Vagina (tissue), 2 donors: Measurements from ENCODE around the gene PPIA. TPM values are rescaled to one million over a fixed set of nuclear protein-coding genes. Genes with fewer than 3 reads are reported as not detected.

Source experiments
- DNase-seq, 2 donors: peaks; one replicate each; pipeline ENCODE4 v3.0.0-alpha.2; 2017; ENCODE audit errors: extremely low spot score in 2 of 2
- H3K27ac ChIP-seq: fragments of 200-600 bp; sonication (generic); one replicate; pipeline ENCODE4 v1.5.1; 2019
- H3K27me3 ChIP-seq: fragments of 200-600 bp; sonication (generic); one replicate; pipeline ENCODE4 v1.5.1; 2019
- H3K36me3 ChIP-seq, 2 donors: fragments of 200-600 bp; sonication (generic); one replicate each; pipeline ENCODE4 v1.5.1; 2017 to 2019
- H3K4me1 ChIP-seq: fragments of 200-600 bp; sonication (generic); one replicate; pipeline ENCODE4 v1.5.1; 2019
- H3K4me3 ChIP-seq, 2 donors: fragments of 200-600 bp; sonication (generic); 1 replicate in 1 of 2; 2 replicates in 1 of 2; pipeline ENCODE4 v1.5.1; 2016 to 2019
- H3K9me3 ChIP-seq: fragments of 200-600 bp; sonication (generic); one replicate; pipeline ENCODE4 v1.5.1; 2019
- POLR2A ChIP-seq, 2 donors: fragments of 450-650 bp; IDR thresholded peaks; one replicate each; pipeline ENCODE4 v1.6.1; 2017; ENCODE audit warnings: antibody characterized with exemption in 2 of 2, mild to moderate bottlenecking in 2 of 2, moderate library complexity in 2 of 2
- POLR2AphosphoS5 ChIP-seq, 2 donors: sonication (generic); formaldehyde crosslinking; IDR thresholded peaks; one replicate each; pipeline ENCODE4 v1.9.0; 2017; ENCODE audit warnings: antibody characterized with exemption in 2 of 2, mild to moderate bottlenecking in 2 of 2, low read depth in 1 of 2; ENCODE audit not compliant: insufficient read depth in 1 of 2
- intact Hi-C: fragments of 100-400 bp; cut with DNase I; formaldehyde crosslinking; loops from one replicate; pipeline ENCODE4 v1.15.1; 2023
- total RNA-seq: library from RNA; depleted of rRNA; stranded (reverse); fragments of >200 nt; gene quantifications from one replicate; pipeline ENCODE4 v1.2.3, GENCODE V29; 2016
- TF ChIP-seq, protein P1 (sequence below), 3 experiments: fragments of 450-650 bp in 2 of 3; fragments of 200-600 bp in 1 of 3; sonication (generic) in 1 of 3; IDR thresholded peaks; one replicate each; pipeline ENCODE4 v1.5.1; 2017 to 2019; ENCODE audit warnings: antibody characterized with exemption in 3 of 3, mild to moderate bottlenecking in 2 of 3, moderate library complexity in 2 of 3

The PPIA gene
- total RNA-seq, 1 donor from 2014 or later: 1,197 TPM

DNA sequence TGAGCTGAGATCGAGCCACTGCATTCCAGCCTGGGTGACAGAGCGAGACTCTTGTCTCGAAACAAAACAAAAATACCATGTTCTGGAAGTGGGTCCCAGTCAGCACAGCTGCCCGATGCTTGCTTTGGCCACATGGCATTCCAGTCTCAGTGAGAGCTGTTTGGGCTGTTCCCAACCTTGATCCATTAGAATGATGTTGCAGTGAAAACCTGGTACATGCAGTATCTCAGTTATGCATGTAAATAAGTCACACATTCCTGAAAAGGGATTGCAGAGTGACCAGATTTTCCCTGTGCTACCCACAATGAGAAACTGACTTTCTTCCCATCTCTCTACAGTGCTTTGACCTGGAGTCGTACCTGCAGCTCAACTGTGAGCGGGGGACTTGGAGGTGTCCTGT is 32.4 kb upstream of the PPIA start:
- Histone ChIP-seq H3K4me1 (peaks cover 38% of the 10 kb centered on the region), H3K9me3 (no peaks in the 10 kb centered on the region), H3K27ac (no peak overlapping the region), H3K27me3 (no peaks in the 10 kb centered on the region), H3K36me3 (peaks cover 0 to 82% of the 10 kb centered on the region in 2 donors), H3K4me3 (no peak overlapping the region)
- DNase-seq: no peak
- intact Hi-C loops: no loop called here
- TF ChIP-seq POLR2A (IDR thresholded peaks at IDR 0.05) (no peak), POLR2AphosphoS5 (IDR thresholded peaks at IDR 0.05; ENCODE audit: insufficient read depth in 1 of 2, low read depth in 1 of 2) (no peak)
- TF ChIP-seq, protein P1, sequence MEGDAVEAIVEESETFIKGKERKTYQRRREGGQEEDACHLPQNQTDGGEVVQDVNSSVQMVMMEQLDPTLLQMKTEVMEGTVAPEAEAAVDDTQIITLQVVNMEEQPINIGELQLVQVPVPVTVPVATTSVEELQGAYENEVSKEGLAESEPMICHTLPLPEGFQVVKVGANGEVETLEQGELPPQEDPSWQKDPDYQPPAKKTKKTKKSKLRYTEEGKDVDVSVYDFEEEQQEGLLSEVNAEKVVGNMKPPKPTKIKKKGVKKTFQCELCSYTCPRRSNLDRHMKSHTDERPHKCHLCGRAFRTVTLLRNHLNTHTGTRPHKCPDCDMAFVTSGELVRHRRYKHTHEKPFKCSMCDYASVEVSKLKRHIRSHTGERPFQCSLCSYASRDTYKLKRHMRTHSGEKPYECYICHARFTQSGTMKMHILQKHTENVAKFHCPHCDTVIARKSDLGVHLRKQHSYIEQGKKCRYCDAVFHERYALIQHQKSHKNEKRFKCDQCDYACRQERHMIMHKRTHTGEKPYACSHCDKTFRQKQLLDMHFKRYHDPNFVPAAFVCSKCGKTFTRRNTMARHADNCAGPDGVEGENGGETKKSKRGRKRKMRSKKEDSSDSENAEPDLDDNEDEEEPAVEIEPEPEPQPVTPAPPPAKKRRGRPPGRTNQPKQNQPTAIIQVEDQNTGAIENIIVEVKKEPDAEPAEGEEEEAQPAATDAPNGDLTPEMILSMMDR (IDR thresholded peaks at IDR 0.05): no peak

DNA sequence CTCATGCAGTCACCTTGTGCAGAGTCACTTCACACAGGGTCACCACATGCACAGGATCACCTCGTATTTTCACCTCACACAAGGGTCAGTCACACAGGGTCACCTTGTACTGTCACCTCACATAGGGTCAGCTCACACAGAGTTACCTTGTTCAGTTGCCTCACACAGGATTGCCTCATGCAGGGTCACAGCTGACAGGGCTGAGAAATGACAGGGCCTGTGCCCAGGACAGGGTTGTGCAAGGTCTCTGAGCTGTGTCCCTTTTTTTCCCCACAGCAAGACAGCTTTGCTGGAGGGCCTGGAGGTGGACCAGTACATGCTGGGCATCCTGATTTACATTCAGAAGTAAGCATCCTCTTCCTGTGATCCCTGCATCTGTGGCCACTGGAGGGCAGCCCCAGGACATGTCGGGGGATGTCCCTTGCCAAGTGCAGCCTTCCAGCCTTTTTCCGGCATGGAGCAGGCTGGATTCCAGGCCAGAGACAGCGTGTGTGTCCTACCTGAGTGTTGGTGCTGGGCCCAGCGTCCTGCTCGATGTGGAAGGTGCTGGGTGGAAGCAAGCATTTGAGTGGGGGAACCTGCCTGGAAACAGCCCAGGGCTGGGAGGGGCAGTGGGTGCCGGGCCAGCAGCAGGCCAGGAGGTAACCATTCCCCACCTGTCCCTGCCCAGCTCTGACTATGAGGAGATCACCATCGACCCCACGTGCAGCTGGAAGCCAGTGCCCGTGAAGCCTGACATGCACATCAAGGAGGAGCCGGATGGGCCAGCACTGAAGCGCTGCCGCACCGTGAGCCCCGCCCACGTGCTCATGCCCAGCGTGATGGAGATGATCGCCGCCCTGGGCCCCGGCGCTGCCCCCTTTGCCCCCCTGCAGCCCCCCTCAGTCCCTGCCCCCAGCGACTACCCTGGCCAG is 31.6 kb upstream of the PPIA start:
- H3K4me3 ChIP-seq: no peak overlapping the region
- H3K27me3 ChIP-seq: no peaks in the 10 kb centered on the region
- TF ChIP-seq, protein P1 (IDR thresholded peaks at IDR 0.05): no peak
- no peak for TF ChIP-seq POLR2AphosphoS5 (IDR thresholded peaks at IDR 0.05; ENCODE audit: insufficient read depth in 1 of 2, low read depth in 1 of 2)
- TF ChIP-seq POLR2A (IDR thresholded peaks at IDR 0.05): no peak
- H3K36me3 ChIP-seq: peaks cover 0 to 73% of the 10 kb centered on the region in 2 donors
- intact Hi-C loops: no loop called here
- DNase-seq: no peak
- H3K27ac ChIP-seq: no peak overlapping the region
- H3K9me3 ChIP-seq: no peaks in the 10 kb centered on the region
- H3K4me1 ChIP-seq: peaks cover 46% of the 10 kb centered on the region

DNA sequence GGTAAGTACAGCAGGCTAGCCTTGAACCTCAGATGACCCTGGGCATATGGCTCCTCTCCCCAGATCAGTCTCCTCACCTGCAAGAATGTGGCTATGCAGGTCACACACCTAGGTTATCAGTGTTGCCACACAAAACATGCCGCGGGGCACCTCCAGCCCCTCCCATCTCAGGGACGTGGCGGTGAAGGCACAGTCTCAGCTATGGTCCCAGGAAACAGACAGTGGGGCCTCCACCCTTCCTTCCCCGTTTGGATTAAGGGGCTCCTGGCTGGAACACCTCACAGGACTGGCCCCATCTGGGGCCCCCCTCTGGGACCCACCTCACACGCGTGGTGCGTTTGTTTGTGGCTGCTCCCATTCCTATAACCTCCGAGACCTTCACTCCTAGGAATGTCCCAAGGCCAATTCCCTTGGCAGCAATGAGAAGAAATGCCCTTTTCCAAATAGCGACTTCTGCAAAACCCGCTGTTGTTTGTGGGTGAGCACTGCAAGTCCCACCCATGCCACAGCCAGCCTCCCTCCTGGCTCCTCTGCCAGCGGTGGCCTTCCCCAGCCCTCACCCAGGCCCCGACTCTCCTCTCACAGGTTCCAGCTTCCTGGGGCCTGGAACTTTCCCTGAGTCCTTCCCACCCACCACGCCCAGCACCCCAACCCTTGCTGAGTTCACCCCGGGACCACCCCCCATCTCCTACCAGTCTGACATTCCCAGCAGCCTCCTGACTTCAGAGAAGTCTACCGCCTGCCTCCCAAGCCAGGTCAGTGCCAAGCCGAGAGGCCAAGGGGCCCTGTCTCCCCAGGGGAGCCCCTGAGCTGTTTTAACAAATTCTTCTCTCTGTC is 30.7 kb upstream of the PPIA start:
- Histone ChIP-seq H3K9me3 (no peaks in the 10 kb centered on the region), H3K4me1 (peaks cover 55% of the 10 kb centered on the region), H3K4me3 (no peak overlapping the region), H3K36me3 (peaks cover 0 to 65% of the 10 kb centered on the region in 2 donors), H3K27ac (no peak overlapping the region), H3K27me3 (no peaks in the 10 kb centered on the region)
- DNase-seq: no peak
- intact Hi-C loops: loop anchor here (2.0 kb wide), 1 partner anchor 13 kb away; no protein-coding TSS in a partner anchor
- TF ChIP-seq POLR2AphosphoS5 (IDR thresholded peaks at IDR 0.05; ENCODE audit: insufficient read depth in 1 of 2, low read depth in 1 of 2) (no peak), POLR2A (IDR thresholded peaks at IDR 0.05) (no peak)
- TF ChIP-seq, protein P1 (IDR thresholded peaks at IDR 0.05): no peak

DNA sequence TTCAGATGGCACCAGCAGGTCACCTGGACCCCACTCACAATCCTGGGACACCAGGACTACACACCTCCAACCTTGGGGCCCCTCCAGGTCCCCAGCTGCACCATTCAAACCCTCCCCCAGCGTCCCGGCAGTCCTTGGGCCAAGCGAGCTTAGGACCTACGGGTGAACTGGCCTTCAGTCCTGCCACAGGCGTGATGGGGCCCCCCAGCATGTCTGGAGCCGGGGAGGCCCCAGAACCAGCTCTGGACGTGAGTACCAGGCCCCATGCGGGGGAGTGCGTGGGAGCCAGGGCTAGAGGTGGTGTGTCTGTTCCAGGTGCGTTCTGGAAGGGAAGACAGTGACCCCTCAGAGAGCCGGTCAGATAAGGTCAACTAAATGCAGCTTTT is 30.1 kb upstream of the PPIA start:
- Histone ChIP-seq H3K4me1 (peaks cover 54% of the 10 kb centered on the region), H3K9me3 (no peaks in the 10 kb centered on the region), H3K27ac (no peak overlapping the region), H3K27me3 (no peaks in the 10 kb centered on the region), H3K4me3 (no peak overlapping the region), H3K36me3 (peaks cover 0 to 60% of the 10 kb centered on the region in 2 donors)
- no peak for TF ChIP-seq POLR2A (IDR thresholded peaks at IDR 0.05)
- TF ChIP-seq, protein P1 (IDR thresholded peaks at IDR 0.05): no peak
- no peak for TF ChIP-seq POLR2AphosphoS5 (IDR thresholded peaks at IDR 0.05; ENCODE audit: insufficient read depth in 1 of 2, low read depth in 1 of 2)
- intact Hi-C loops: loop anchor here (2.0 kb wide), 1 partner anchor 14 kb away; no protein-coding TSS in a partner anchor
- no peak for DNase-seq
